ENCODE data around the gene JUN. TPM values are rescaled to one million over a fixed set of nuclear protein-coding genes. Genes with fewer than 3 reads are reported as not detected.

The JUN gene
- total RNA-seq, 4 donors from 2014 or later, result 41.2 to 104 (median 90.8) TPM

GRCh38 chr1:58788259-58788658, 4.4 kb upstream of the JUN start:
- in situ Hi-C loops (cut with MboI; ENCODE audit: low sequenced_read_pairs in 4 of 4) (loop anchor here (10.0 to 25.0 kb wide), 5 partner anchors 99 to 907 kb away; partner anchors contain the start of gene FGGY (in 4 of the 4)), intact Hi-C loops (cut with DNase I; ENCODE audit: low total_unique reads) (loop anchor here (10.0 kb wide), 2 partner anchors 347 to 637 kb away; no protein-coding TSS in a partner anchor)
- Histone ChIP-seq H3K27ac (no peak overlapping the region), H3K4me1 (peaks cover 0 to 17% of the 10 kb centered on the region in 2 donors), H3K36me3 (no peaks in the 10 kb centered on the region), H3K27me3 (no peaks in the 10 kb centered on the region), H3K9me3 (no peaks in the 10 kb centered on the region), H3K4me3 (no peak overlapping the region)
- TF ChIP-seq CTCF (IDR thresholded peaks at IDR 0.05 in 4 of 5, conservative IDR thresholded peaks at IDR 0.05 in 1 of 5), result no peak
- ATAC-seq (no peak), DNase-seq (no peak)

- in situ Hi-C loops (cut with MboI; ENCODE audit: low sequenced_read_pairs in 4 of 4) (loop anchor here (10.0 to 25.0 kb wide), 5 partner anchors 100 to 908 kb away; partner anchors contain the start of gene FGGY (in 4 of the 4)), intact Hi-C loops (cut with DNase I; ENCODE audit: low total_unique reads) (loop anchor here (10.0 kb wide), 2 partner anchors 348 to 638 kb away; no protein-coding TSS in a partner anchor)
- Histone ChIP-seq H3K4me3 (no peak overlapping the region), H3K36me3 (no peaks in the 10 kb centered on the region), H3K4me1 (peaks cover 0 to 13% of the 10 kb centered on the region in 2 donors), H3K27ac (peak overlapping the region; percentile 91 to 100 (median 99)), H3K9me3 (no peaks in the 10 kb centered on the region), H3K27me3 (no peaks in the 10 kb centered on the region)
- DNase-seq (no peak), ATAC-seq (no peak)
- no peak for TF ChIP-seq CTCF (IDR thresholded peaks at IDR 0.05 in 4 of 5, conservative IDR thresholded peaks at IDR 0.05 in 1 of 5)
- no peak for TF ChIP-seq POLR2A (IDR thresholded peaks at IDR 0.05)
These were observed 3.0 kb upstream of the JUN start for GRCh38 chr1:58786927-58787245.

- TF ChIP-seq CTCF (IDR thresholded peaks at IDR 0.05 in 4 of 5, conservative IDR thresholded peaks at IDR 0.05 in 1 of 5) (no peak), POLR2A (IDR thresholded peaks at IDR 0.05) (no peak)
- Histone ChIP-seq H3K36me3 (peaks cover 0 to 4% of the 10 kb centered on the region in 2 donors), H3K9me3 (no peaks in the 10 kb centered on the region), H3K27me3 (no peaks in the 10 kb centered on the region), H3K27ac (peak overlapping the region; percentile 91 to 100 (median 99)), H3K4me3 (peak overlapping the region in 2 of 4 donors; percentile 94 to 97), H3K4me1 (peaks cover 0 to 13% of the 10 kb centered on the region in 2 donors)
- ATAC-seq (no peak), DNase-seq (no peak)
- in situ Hi-C loops (cut with MboI; ENCODE audit: low sequenced_read_pairs in 4 of 4) (loop anchor here (10.0 to 25.0 kb wide), 5 partner anchors 101 to 908 kb away; partner anchors contain the start of gene FGGY (in 4 of the 4)), intact Hi-C loops (cut with DNase I; ENCODE audit: low total_unique reads) (loop anchor here (10.0 kb wide), 2 partner anchors 348 to 638 kb away; no protein-coding TSS in a partner anchor)
These were observed 2.5 kb upstream of the JUN start for GRCh38 chr1:58786184-58786926.

- Histone ChIP-seq H3K27me3 (no peaks in the 10 kb centered on the region), H3K4me1 (peaks cover 3 to 17% of the 10 kb centered on the region in 2 donors), H3K27ac (peak overlapping the region; percentile 91 to 100 (median 99)), H3K36me3 (peaks cover 0 to 8% of the 10 kb centered on the region in 2 donors), H3K4me3 (peak overlapping the region; percentile 58 to 97 (median 92)), H3K9me3 (no peaks in the 10 kb centered on the region)
- peak in 1 of 2 donors; percentile 45 for TF ChIP-seq POLR2A (IDR thresholded peaks at IDR 0.05)
- peak in 1 of 5 experiments; percentile 3 for TF ChIP-seq CTCF (IDR thresholded peaks at IDR 0.05 in 4 of 5, conservative IDR thresholded peaks at IDR 0.05 in 1 of 5)
- ATAC-seq (peak; percentile 14 to 20), DNase-seq (peak; percentile 70 to 82)
- in situ Hi-C loops (cut with MboI; ENCODE audit: low sequenced_read_pairs in 4 of 4), result loop anchor here (10.0 to 25.0 kb wide), 5 partner anchors 102 to 909 kb away; partner anchors contain the start of gene FGGY (in 4 of the 4)
- intact Hi-C loops (cut with DNase I; ENCODE audit: low total_unique reads), result loop anchor here (2.0 to 10.0 kb wide), 4 partner anchors 181 to 639 kb away; no protein-coding TSS in a partner anchor
These were observed 1.7 kb upstream of the JUN start for GRCh38 chr1:58785442-58786058.
